K562 treated with DMSO at 1 percent for 48 hours (cell line): ENCODE measurements around the gene MAGI3. TPM values are rescaled to one million over a fixed set of nuclear protein-coding genes. Genes with fewer than 3 reads are reported as not detected.

ENCODE experiments used
- total RNA-seq: library from RNA; unstranded; fragments of 300-600 nt; gene quantifications from 2 replicates; pipeline ENCODE4 v1.2.3, GENCODE V29; 2022; ENCODE audit warnings: low replicate concordance; ENCODE audit errors: extremely low read depth

MAGI3 gene
- total RNA-seq = not detected in 2 replicates

DNA sequence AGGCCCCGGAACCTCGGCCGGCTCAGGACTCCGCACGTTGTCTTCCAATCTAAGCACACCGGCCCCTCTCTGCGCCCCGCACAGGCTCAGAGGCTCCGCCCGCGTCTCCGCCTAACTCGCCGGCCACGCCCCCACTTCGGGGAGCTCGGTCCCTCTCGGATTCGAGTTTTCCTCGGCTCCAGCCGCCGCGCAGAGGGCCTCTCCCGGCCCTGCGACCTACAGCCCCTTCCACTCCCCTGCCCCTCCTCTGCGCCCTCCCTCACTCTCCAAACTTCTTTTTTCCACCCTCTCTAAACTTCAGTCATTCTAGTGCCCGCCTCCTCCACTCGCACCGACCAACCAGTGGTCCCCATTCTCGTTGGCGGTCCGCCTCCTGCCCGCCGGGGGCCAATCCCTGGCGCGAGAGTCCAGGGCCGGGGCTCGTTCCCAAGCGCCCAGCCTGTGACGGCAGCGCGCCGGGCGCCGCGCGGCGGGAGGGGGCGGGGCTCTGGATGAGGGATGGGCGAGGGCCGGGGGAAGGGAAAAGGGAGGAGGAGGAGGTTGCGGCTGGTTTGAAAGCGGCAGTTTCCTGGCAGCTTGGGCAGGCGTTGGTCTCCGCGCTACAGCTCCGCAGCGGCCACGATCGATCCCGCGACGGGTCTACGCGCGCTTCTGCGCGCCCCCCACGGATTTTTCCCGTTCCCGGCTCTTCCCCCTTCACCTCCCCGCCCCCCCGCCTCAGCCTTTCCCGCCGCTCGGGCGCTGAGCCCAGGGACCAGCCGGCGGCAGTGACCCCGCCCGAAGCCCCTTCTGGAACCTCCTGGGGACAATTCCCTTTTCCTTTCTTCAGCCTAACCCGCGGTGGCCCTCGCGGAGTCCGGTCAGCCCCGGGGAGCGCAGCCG lies at the start of gene MAGI3:
TSS of gene MAGI3 (plus strand) at position 563 of the 882 bp plus-strand sequence. CDS start 519 bp downstream, outside the sequence.

